GM23338 (cell line): ENCODE measurements around the gene LIPG. TPM values are rescaled to one million over a fixed set of nuclear protein-coding genes. Genes with fewer than 3 reads are reported as not detected.

Experiments used
- ATAC-seq: fragments of 200-7000 bp; cut with Tn5 transposase; 3 replicates; pipeline ENCODE4 v1.9.1; 2020
- DNase-seq: peaks from one replicate; pipeline ENCODE4 v3.0.0-alpha.2; 2015; ENCODE audit warnings: low spot score
- H2AFZ ChIP-seq: fragments of 200-600 bp; sonication (generic); 2 replicates; pipeline ENCODE4 v1.8.0; 2016; ENCODE audit warnings: antibody characterized with exemption, mild to moderate bottlenecking, moderate library complexity
- H3F3A ChIP-seq: fragments of 200-600 bp; sonication (generic); replicated peaks from 2 replicates; pipeline ENCODE4 v1.8.0; 2017; ENCODE audit warnings: antibody characterized with exemption, mixed run types, low read depth
- H3K27ac ChIP-seq: fragments of 200-600 bp; sonication (generic); 2 replicates; pipeline ENCODE4 v1.6.1; 2016; ENCODE audit warnings: low read depth
- H3K27me3 ChIP-seq: fragments of 200-600 bp; sonication (generic); 2 replicates; pipeline ENCODE4 v1.8.0; 2016; ENCODE audit warnings: mild to moderate bottlenecking, mixed run types, moderate library complexity; ENCODE audit not compliant: insufficient read depth
- H3K36me3 ChIP-seq: fragments of 200-600 bp; sonication (generic); 2 replicates; pipeline ENCODE4 v1.8.0; 2016; ENCODE audit warnings: mild to moderate bottlenecking; ENCODE audit not compliant: insufficient read depth
- H3K4me1 ChIP-seq: fragments of 200-600 bp; sonication (generic); 2 replicates; pipeline ENCODE4 v1.8.0; 2016; ENCODE audit warnings: mild to moderate bottlenecking, moderate library complexity; ENCODE audit not compliant: insufficient read depth
- H3K4me2 ChIP-seq: fragments of 200-600 bp; sonication (generic); 2 replicates; pipeline ENCODE4 v1.7.1; 2017; ENCODE audit warnings: mixed run types
- H3K4me3 ChIP-seq: fragments of 200-600 bp; sonication (generic); 2 replicates; pipeline ENCODE4 v1.6.1; 2016; ENCODE audit warnings: mixed run types
- H3K79me2 ChIP-seq: fragments of 200-600 bp; sonication (generic); replicated peaks from 2 replicates; pipeline ENCODE4 v1.8.0; 2017; ENCODE audit warnings: mild to moderate bottlenecking; ENCODE audit not compliant: insufficient read depth
- H3K9me2 ChIP-seq: fragments of 200-600 bp; sonication (generic); 2 replicates; pipeline ENCODE4 v1.8.0; 2017; ENCODE audit not compliant: insufficient read depth
- H4K20me1 ChIP-seq: fragments of 200-600 bp; sonication (generic); replicated peaks from 2 replicates; pipeline ENCODE4 v1.8.0; 2017; ENCODE audit warnings: mild to moderate bottlenecking; ENCODE audit not compliant: insufficient read depth
- H3K27ac Mint-ChIP-seq: 2 replicates; pipeline ENCODE4 v1.8.0; 2020; ENCODE audit warnings: inconsistent platforms, mild to moderate bottlenecking, moderate library complexity, mixed read lengths
- H3K27me3 Mint-ChIP-seq: 3 replicates; pipeline ENCODE4 v1.8.0; 2022; ENCODE audit warnings: low read depth, mild to moderate bottlenecking, moderate library complexity, mixed read lengths, inconsistent platforms; ENCODE audit not compliant: insufficient read depth, poor library complexity
- H3K36me3 Mint-ChIP-seq: 3 replicates; pipeline ENCODE4 v1.8.0; 2021; ENCODE audit warnings: low read depth, mild to moderate bottlenecking, inconsistent platforms, moderate library complexity, mixed read lengths
- H3K4me1 Mint-ChIP-seq: 3 replicates; pipeline ENCODE4 v1.8.0; 2020; ENCODE audit warnings: mild to moderate bottlenecking, inconsistent platforms, mixed read lengths
- H3K4me3 Mint-ChIP-seq: 3 replicates; pipeline ENCODE4 v1.8.0; 2021; ENCODE audit warnings: moderate library complexity, mild to moderate bottlenecking, inconsistent platforms, mixed read lengths
- H3K9me3 Mint-ChIP-seq: 3 replicates; pipeline ENCODE4 v1.8.0; 2020; ENCODE audit warnings: moderate library complexity, mild to moderate bottlenecking, inconsistent platforms, mixed read lengths
- CREB1 ChIP-seq: fragments of 250-450 bp; sonication (Bioruptor Pico); IDR thresholded peaks from 2 replicates; pipeline ENCODE4 v1.5.0; 2020; ENCODE audit warnings: low read depth, mild to moderate bottlenecking, moderate library complexity
- CTCF ChIP-seq, 2 experiments: fragments of 200-600 bp in 1 of 2; sonication (generic) in 1 of 2; conservative IDR thresholded peaks; 2 replicates each; pipeline versions ENCODE4 v1.5.1 to v1.6.1; 2016 to 2017; ENCODE audit warnings: antibody characterized with exemption in 2 of 2, low read depth in 2 of 2, mild to moderate bottlenecking in 2 of 2, moderate library complexity in 1 of 2
- ETS1 ChIP-seq: IDR thresholded peaks from 2 replicates; pipeline ENCODE4 v1.6.1; 2016; ENCODE audit warnings: antibody characterized with exemption
- EZH2 ChIP-seq: fragments of 200-600 bp; sonication (generic); IDR thresholded peaks from one replicate; pipeline ENCODE4 v1.8.0; 2017; ENCODE audit warnings: antibody characterized with exemption, mild to moderate bottlenecking, low read depth; ENCODE audit not compliant: unreplicated experiment
- EZH2phosphoT487 ChIP-seq: fragments of 200-600 bp; sonication (generic); IDR thresholded peaks from one replicate; pipeline ENCODE4 v1.8.1; 2018; ENCODE audit warnings: antibody characterized with exemption; ENCODE audit not compliant: unreplicated experiment
- JUNB ChIP-seq: IDR thresholded peaks from one replicate; pipeline ENCODE4 v1.6.1; 2016; ENCODE audit warnings: antibody characterized with exemption; ENCODE audit not compliant: unreplicated experiment
- NANOG ChIP-seq: IDR thresholded peaks from 2 replicates; pipeline ENCODE4 v1.6.1; 2016; ENCODE audit warnings: antibody characterized with exemption, borderline replicate concordance
- POLR2AphosphoS5 ChIP-seq: IDR thresholded peaks from 2 replicates; pipeline ENCODE4 v1.6.1; 2016; ENCODE audit warnings: antibody characterized with exemption, low read depth
- REST ChIP-seq: IDR thresholded peaks from one replicate; pipeline ENCODE4 v1.6.1; 2018; ENCODE audit warnings: antibody characterized with exemption; ENCODE audit not compliant: unreplicated experiment
- STAT1 ChIP-seq: IDR thresholded peaks from one replicate; pipeline ENCODE4 v1.6.1; 2016; ENCODE audit warnings: antibody characterized with exemption; ENCODE audit not compliant: unreplicated experiment
- ZNF114 ChIP-seq: fragments of 250-450 bp; sonication (Bioruptor Pico); IDR thresholded peaks from 2 replicates; pipeline ENCODE4 v1.5.0; 2020; ENCODE audit warnings: mild to moderate bottlenecking, moderate library complexity
- ZNF331 ChIP-seq: fragments of 250-450 bp; sonication (Bioruptor Pico); IDR thresholded peaks from 2 replicates; pipeline ENCODE4 v1.5.0; 2020; ENCODE audit warnings: low read depth, mild to moderate bottlenecking, moderate library complexity
- ZNF462 ChIP-seq: fragments of 250-450 bp; sonication (Bioruptor Pico); IDR thresholded peaks from 2 replicates; pipeline ENCODE4 v1.5.0; 2020; ENCODE audit warnings: mild to moderate bottlenecking, moderate library complexity
- polyA plus RNA-seq: library from polyadenylated mRNA; unstranded; fragments of >200 nt; fragmentation: Nextera tagmentation; extraction: Ambion mirVana; gene quantifications from 2 replicates; pipeline ENCODE4 v1.2.1, GENCODE V29; 2016
- total RNA-seq: library from RNA; depleted of rRNA; stranded (reverse); fragments of >200 nt; shearing (Covaris generic); gene quantifications from 2 replicates; pipeline ENCODE4 v1.2.3, GENCODE V29; 2014

Gene LIPG
- total and polyA plus RNA-seq, 2 experiments from 2014 or later, result 4.9 to 17.7 TPM

GRCh38 chr18:49564518-49564834 lies 2.6 kb downstream of the LIPG start:
- Mint-ChIP-seq H3K27ac (no peak overlapping the region), H3K27me3 (peaks cover 37% of the 10 kb centered on the region), H3K4me1 (peaks cover 25% of the 10 kb centered on the region), H3K4me3 (no peak overlapping the region), H3K9me3 (peaks cover 13% of the 10 kb centered on the region; the same call in 2 of the 3 replicates), H3K36me3 (peaks cover 18% of the 10 kb centered on the region)
- ATAC-seq (no peak), DNase-seq (no peak)
- Histone ChIP-seq H3K4me1 (peaks cover 14% of the 10 kb centered on the region), H3K9me2 (no peaks in the 10 kb centered on the region), H4K20me1 (no peaks in the 10 kb centered on the region), H3F3A (0 out of 2 replicates have a peak, but pooled peaks cover 11% of the 10 kb centered on the region), H3K4me3 (no peak overlapping the region; the same call in 1 of the 2 replicates), H3K79me2 (peaks cover 20% of the 10 kb centered on the region), H3K4me2 (no peak overlapping the region), H3K27me3 (peaks cover 35% of the 10 kb centered on the region), H3K36me3 (no peaks in the 10 kb centered on the region; the same call in 1 of the 2 replicates), H2AFZ (no peak overlapping the region), H3K27ac (no peak overlapping the region)
- TF ChIP-seq JUNB (no peak), STAT1 (no peak), NANOG (no peak), ZNF462 (CRISPR knock-in tag) (no peak), CTCF (conservative IDR thresholded peaks at IDR 0.05; ENCODE audit: low read depth in 2 of 2) (no peak), POLR2AphosphoS5 (no peak), ZNF331 (CRISPR knock-in tag) (no peak), EZH2phosphoT487 (no peak), EZH2 (no peak), ETS1 (no peak), REST (no peak), CREB1 (CRISPR knock-in tag) (no peak), ZNF114 (CRISPR knock-in tag) (no peak)
